ENCODE data around the gene DUSP3.

DNA sequence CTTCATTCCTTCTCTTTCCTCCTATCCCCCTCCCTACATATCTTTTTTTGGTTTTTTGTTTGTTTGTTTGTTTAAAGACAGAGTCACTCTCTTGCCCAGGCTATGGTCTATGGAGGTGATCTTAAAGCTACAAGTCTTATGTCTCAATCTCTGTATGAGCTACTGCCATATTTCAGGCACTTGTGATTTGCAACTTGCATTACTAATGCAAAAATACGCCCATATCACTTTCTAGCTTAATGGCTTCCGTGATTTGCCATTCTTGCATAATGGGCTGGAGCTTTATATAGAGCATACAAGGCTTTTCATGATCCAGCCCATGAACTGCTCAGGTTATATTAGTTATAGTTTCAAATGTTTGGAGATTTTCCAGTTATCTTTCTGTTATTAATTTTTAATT is 9.0 kb upstream of the DUSP3 start:
- TF ChIP-seq, protein P1, sequence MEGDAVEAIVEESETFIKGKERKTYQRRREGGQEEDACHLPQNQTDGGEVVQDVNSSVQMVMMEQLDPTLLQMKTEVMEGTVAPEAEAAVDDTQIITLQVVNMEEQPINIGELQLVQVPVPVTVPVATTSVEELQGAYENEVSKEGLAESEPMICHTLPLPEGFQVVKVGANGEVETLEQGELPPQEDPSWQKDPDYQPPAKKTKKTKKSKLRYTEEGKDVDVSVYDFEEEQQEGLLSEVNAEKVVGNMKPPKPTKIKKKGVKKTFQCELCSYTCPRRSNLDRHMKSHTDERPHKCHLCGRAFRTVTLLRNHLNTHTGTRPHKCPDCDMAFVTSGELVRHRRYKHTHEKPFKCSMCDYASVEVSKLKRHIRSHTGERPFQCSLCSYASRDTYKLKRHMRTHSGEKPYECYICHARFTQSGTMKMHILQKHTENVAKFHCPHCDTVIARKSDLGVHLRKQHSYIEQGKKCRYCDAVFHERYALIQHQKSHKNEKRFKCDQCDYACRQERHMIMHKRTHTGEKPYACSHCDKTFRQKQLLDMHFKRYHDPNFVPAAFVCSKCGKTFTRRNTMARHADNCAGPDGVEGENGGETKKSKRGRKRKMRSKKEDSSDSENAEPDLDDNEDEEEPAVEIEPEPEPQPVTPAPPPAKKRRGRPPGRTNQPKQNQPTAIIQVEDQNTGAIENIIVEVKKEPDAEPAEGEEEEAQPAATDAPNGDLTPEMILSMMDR (IDR thresholded peaks at IDR 0.05 in 2 of 3, conservative IDR thresholded peaks at IDR 0.05 in 1 of 3; ENCODE audit: control insufficient read depth in 2 of 3, extremely low read depth in 1 of 3, insufficient read depth in 1 of 3, low read depth in 3 of 3, low read length in 3 of 3) = no peak
- TF ChIP-seq EP300 (IDR thresholded peaks at IDR 0.05; ENCODE audit: borderline replicate concordance in 1 of 2, control insufficient read depth in 1 of 2, low read depth in 2 of 2, low read length in 2 of 2) = no peak
- no peak for TF ChIP-seq POLR2AphosphoS2 (IDR thresholded peaks at IDR 0.05; ENCODE audit: low read depth, low read length)
- TF ChIP-seq, protein P2, sequence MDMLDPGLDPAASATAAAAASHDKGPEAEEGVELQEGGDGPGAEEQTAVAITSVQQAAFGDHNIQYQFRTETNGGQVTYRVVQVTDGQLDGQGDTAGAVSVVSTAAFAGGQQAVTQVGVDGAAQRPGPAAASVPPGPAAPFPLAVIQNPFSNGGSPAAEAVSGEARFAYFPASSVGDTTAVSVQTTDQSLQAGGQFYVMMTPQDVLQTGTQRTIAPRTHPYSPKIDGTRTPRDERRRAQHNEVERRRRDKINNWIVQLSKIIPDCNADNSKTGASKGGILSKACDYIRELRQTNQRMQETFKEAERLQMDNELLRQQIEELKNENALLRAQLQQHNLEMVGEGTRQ (IDR thresholded peaks at IDR 0.05; ENCODE audit: borderline replicate concordance, low read depth, low read length) = no peak
- TF ChIP-seq NR2F1 (conservative IDR thresholded peaks at IDR 0.05) = no peak
- TF ChIP-seq NBN (IDR thresholded peaks at IDR 0.05) = no peak
